Stimulated activated CD4-positive, alpha-beta T cell treated with anti-CD3 and anti-CD28 coated beads, TNF-alpha, amount 100 ng/mL, for 24 hours (primary cell): ENCODE data around the gene SERPINA1.
"Not testable (repeated sequence)": the region's sequence is repeated elsewhere in the genome, so short reads cannot be mapped to it uniquely, and the experiment has no call there.

ENCODE experiments used
- DNase-seq, 3 experiments: peaks; one replicate each; pipeline ENCODE4 v3.0.0-alpha.2; 2020; ENCODE audit warnings: low read depth in 3 of 3

Gene SERPINA1

DNA sequence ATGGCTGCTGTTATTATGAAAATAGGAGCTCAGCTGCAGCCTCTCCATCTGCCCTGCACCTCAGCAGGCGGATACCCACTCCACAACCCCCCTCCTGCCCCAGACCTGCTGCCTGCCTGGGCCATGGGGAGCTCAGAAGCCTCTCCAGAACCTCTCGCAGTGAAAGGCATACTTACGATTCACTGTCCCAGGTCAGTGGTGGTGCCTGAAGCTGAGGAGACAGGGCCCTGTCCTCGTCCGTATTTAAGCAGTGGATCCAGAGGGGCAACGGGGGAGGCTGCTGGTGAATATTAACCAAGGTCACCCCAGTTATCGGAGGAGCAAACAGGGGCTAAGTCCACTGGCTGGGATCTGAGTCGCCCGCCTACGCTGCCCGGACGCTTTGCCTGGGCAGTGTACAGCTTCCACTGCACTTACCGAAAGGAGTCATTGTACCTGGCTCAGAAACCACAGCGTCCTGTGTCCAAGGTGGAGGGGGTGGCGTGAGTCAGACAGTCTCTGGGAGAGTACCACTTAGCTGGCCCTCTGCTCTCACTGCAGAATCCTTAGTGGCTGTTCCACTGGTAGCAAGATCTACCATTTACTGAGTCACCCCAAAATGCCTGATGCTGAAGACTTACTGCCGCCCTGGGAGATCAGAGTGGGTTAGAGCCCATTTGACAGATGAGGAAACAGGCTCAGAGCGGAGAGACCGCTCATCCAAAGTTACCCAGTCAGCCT, at the start of gene SERPINA1:
Gene SERPINA1, minus strand, starts transcription at position 219 of the 720 bp plus-strand sequence. CDS start 5,365 bp downstream, outside the sequence.
- no peak for DNase-seq

DNA sequence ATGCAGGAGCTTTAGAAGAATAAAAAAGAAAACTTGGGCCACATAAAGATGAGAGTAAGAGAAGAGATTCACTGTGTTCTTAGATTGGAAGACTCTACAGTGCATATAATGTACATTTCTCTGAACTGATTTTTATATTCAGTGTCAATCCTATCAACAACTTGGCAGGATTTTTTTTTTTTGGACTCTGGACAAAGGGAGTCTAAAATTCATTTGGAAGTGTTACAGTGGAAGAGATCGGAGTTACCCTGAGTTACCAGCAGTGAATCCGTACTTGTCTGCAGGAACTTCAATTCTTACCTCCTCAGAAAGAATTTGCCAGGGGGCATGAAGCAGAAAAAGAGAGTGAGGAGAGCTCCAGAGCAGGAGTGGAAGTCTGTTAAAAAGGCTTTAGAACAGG, 40.2 kb upstream of the SERPINA1 start:
- DNase-seq, result no peak

DNA sequence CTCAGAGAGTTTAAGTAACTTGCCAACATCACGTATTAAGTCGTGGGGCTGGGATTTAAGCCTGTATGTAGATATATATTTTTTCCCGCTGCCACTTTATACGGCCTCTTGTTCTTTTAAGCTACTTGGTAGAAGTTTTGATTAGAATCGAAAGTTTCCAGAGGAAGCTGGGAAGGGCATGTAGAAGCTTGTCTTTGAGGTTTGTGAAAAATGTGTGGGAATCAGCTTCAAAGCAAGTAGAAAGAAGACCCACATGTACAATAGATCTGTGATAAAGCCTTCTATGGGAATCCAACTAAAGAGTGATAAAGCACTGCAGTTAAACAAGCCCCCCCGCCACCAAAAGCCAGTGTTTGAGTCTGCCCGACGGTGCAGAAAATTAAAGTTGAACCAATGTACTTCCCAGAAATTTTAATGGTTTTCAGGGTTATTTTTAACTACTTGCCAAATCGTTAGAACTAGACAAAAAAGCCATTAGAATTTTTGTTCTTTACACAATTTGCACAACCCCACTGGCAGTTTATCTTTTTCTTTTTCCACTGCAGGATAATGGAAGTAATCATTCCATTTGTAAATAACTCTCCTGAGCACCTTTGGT, 38.7 kb upstream of the SERPINA1 start:
- no peak for DNase-seq

DNA sequence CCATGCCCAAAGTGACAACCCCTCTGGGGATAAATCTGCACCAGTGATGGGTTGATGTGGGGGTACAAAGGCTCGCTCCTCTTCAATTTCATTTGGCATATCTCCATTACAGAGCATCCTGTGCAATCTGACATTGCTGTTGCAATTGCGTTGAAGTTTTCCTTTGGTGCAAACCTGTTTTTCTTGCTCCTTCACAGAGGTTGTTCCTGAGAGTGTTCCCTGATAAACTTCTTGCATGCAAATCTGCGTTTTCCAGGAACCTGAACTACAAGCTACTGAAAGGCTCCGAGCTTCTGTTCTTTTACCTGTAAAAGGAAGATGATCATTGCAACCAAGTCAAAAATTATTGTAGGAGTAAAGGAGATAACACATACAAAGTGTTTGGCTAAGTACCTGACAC, 38.1 kb upstream of the SERPINA1 start:
- DNase-seq, result no peak

DNA sequence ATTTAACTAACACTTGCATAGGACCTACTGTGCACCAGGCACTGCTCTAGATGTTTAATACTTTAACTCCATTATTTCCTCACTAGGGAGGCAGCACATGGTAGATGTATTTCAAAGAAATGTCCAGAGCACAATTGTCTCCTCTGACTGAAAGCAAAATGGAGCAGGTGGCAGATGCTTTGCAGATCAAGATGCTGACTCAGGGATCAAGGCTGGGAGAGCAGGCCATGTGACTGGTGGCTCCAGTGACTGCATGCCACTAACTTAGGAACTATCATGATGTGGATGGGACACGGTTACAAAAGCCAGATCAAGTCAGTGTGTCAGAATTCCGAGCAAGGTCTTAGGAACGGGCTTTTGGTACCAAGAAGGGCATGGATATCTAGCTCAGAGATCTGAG, 36.0 kb upstream of the SERPINA1 start:
- no peak for DNase-seq

DNA sequence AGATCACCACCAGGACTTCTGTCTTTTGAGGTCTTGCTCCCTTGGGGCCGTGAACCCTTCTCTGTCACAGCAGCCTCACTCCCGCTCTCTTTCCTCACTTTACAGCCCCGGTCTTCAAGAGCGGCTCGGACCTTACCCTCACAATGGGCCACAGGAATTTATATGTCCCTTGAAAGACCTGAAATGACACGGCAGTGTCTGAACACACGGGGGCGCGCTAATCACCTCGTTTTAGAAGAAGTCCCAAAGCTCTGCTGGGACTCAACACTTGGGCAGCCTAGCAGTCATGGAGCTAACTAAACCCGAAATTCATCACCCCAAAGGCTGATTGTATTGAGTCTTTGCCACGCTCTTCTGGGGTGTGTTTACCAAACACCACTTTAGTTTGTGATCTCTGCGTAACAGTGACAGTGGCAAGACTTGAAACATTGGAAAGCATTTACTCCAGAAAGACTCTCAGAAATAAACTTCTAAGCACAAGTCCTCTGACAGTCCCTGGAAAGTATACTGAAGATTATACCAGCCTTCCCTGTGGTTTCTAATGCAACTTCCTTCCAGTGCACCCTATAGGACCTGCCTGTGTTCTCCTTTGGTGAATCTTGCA, 35.2 kb upstream of the SERPINA1 start:
- peak in 2 of 3 experiments; percentile 16 to 63 for DNase-seq

DNA sequence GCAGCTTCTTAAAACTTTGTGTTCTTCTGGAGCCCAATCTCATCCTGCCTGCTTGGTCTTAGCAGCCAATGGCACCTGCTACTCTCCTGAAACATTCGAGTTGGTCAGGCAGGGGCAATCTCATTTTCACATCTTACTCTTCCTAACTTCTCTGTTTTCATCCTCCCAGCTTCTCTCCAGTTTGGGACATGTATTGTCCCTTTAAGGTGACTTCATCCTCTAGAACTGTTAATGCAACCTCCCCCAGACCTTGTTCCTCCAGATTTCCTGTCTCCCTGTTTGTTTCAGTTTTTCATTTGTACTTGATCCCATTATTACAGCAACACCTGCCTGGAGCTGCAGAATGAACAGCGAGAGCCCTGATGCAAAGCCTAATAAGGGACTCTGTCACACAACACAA, 32.9 kb upstream of the SERPINA1 start:
- no peak for DNase-seq

DNA sequence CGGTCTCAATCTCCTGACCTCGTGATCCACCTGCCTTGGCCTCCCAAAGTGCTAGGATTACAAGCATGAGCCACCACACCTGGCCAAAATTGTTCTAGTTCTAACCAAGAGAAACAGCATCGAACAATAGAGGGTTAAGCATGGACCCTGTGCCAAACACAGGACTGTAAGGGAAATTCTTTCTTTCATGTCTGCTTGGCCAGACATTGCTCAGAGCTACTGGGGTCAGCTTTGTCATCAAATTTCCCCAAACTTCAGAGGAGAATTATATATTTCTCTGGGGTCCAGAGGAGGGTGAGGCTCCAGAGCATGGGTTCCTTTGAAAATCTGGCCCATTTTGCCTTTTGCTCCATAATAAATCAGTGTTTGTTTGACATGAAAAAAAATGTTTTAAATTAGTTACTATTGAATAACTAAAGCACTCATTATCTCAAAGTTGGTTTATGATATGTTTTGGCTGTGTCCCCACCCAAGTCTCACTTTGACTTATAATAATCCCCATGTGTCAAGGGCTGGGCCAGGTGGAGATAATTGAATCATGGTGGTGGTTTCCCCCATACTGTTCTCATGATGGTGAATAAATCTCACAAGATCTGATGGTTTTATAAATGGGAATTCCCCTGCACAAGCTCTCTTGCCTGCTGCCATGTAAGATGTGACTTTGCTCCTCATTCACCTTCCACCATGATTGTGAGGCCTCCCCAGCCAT, 29.2 kb upstream of the SERPINA1 start:
- not testable (repeated sequence) for DNase-seq

DNA sequence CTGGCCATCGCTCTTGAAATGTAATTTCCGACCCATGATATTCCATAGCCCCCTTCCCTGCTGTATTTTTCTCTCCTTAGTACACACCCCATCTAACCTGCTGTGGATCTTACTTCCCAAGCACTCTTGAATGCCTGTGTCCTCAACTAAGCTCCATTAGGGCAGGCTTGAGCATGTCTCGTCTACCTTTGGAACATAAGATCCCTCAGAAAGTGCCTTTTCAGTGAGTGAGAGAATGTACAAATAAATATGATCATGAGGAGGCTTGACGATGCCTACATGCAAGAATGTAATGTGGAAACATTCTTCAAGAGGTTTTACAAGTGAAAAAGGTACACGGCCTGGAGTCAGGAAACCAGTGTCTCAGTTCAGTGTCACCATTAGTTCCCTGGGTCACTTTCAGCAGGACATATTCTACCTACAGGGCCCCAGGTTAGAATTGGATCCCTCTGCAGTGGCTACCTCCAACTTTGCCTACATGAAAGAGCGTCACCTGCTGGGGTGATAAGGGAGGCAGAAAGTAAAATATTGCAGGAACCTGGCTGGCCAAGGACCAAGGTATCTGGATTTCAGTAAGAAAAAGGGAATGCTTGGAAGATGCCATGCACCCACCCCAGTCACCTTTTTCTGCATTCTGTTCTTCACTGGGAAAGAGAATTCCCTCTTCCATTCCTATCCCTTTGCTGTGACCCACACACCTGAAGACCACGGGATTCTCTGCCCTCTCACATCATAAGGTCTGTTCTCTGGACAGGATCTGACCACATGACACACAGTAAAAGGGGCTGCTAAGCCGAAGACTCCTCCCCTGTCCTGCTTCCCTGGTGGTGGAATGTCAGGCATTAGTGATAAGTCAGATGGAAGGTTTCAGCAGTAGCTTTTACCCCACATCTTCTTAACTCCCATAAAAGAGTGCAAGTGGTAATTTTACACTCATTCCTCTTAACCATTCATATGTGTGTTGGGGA, 24.6 kb upstream of the SERPINA1 start:
- no peak for DNase-seq

DNA sequence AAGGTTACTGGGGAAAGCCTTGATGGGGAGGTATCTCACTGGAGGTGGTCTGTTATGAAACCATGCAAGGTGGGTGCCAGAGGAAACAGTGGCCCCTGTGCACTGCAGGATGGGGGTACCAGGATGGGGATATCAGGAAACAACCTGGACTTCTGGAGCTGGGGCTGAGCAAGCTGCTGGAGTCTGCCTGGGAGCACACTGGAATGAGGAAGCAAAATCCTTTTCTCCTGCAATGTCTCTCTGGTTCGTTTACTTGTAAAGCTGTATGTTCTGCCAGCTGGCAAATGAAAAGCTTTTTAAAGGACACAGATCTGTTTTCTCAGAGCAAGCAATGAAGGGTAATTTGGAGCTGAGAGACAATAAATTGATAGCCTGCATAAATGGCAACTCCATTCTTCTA, 23.2 kb upstream of the SERPINA1 start:
- no peak for DNase-seq

DNA sequence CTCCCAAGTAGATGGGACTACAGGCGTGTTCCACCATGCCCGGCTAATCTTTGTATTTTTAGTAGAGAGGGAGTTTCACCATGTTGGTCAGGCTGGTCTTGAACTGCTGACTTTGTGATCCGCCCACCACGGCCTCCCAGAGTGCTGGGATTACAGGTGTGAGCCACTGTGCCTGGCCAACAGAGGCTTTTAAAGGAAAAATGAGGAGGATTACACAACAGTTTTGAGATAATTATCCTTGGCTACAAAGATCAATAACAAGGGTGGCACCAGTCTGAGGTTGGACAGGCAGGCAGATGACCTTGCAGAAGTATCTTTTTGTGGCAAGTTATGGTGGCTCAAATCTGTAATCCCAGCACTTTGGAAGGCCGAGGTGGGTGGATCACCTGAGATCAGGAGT, 21.0 kb upstream of the SERPINA1 start:
- DNase-seq, result not testable (repeated sequence)

DNA sequence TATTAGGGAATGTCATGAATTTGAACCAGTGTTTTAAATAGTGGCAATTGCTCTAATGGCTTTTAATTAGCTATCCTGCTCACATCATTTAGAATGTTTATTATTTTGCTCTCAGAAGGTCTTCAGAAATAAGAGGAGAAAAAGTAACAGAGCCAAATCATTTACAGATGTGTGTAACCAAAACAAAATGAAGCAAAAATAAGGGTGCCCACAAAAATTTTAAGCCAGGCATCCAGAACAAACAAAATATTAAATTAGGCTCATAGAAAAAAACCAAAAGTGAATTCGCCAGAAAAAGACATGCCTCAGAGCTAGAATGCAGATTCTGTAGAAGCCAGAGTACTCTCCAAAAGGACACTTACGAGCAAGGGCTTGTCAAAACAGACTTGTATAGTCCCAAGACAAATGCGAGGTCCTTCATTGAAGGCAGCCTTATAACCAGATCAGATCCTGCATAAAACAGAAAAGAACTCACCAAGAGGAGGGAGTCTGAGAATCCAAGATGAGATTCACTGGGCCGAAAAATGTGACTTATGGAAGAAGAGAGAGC, 20.2 kb upstream of the SERPINA1 start:
- no peak for DNase-seq

DNA sequence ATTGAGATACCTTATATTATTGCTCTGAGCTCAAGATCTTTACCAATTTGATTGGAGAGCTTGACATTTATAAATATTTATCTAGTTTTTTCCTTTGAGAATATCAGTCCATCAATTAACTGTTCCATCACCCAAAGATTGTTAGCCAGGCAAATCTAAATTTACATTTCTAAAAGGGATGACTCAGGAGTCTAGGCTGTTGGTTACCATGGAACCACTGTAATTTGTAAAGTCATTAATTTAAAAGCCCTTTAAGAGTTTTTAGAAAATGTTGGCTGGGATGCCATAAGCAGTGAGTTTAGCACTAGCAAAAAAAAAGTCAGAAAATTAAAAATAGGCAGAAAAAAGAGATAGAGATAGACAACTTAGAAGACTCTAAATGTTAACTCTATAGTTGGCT, 19.5 kb upstream of the SERPINA1 start:
- no peak for DNase-seq

DNA sequence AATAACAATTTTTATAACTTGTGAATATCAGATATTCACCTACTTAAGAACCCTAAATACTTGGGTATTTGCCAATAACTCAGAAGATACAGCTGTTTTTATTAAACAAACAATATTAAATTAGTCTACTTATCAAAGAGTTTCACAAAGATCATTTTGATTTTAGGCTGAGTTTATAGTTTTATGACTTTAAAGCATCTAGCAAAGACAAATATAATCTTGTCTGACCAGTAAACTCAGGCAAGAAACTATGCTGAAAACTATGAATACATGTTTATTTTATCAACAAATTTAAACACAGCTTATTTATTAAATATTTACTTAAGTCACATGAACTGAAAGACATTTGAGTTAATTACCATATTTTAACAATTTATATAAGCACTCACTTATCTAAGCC, 18.5 kb upstream of the SERPINA1 start:
- DNase-seq, result no peak

DNA sequence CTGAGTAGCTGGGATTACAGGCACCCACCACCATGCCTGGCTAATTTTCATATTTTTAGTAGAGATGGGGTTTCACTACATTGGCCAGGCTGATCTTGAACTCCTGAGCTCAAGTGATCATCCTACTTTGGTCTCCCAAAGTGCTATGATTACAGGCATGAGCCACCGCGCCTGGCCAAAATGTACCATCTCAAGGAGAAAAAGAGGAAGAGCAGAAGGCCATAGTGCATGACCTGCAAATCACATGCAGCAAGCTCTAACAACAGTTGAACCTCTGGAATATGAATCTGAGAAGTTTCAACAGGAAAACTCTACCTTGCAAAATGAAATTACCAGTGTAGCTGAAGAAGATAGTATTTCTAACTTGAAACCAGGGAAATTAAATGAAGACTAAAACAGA, 17.1 kb upstream of the SERPINA1 start:
- DNase-seq, result no peak

DNA sequence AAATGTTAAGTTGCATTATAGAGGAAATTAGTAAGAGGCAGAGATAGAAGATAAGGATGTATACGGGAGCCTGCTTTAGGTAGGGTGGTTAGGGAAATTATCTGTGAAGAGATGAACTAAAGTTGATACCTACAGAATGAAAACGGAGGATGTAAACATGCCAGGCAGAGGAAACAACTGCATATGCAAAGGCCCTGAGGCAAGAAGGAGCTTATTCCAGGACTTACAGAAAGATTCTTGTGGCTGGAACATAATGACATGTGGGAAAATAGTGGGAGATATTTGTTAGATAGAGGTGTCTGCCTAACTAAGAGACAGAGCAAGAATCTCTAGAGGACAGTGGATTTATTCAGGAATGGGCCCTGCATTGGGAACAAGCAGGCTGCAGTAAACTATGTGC, 16.2 kb upstream of the SERPINA1 start:
- no peak for DNase-seq

DNA sequence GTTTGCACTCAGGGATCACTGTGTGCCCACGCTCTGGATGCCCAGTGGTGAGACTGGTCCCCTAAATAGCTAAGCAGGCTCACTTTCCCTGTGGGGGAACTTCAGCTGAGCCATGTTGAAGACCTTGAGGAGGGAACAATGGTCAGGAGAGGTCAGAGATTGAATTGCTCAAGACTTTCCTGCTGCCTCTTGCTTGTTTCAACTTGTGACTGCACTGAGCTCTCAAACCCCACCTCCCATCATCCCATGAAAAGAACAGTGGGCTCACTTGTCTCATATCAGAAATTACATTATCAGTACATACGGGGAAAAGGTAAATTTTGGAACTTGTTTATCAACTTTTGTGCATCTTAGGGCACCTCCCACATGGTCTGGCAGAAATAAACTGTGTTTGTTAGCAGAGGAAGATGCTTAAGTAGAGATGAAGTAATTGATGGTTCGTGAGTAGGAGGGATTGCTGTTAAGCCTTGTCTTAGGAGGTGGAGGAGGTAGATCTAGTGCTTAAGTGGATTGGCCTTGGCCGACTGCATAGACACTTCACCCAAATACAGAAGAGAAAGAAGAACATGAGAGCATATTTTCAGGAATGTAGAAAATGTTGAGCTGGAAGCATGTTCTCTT, 15.0 kb upstream of the SERPINA1 start:
- no peak for DNase-seq

DNA sequence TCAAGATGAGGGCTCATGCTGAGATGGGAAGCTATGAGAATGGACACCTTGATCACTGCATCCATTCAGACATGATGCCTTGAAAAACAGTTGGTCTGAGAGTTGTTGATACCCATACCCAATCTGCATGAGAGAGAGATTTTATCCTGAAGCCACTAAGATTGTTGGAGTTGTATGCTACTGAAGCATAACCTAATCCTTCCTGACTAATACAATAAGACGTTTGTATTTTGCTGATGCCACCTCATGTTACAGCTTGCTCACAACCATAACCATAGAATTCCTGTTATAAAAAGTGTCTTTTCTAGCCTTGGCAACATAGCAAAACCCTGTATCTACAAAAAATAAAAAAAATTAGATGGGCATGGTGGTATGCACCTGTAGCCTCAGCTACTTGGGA, 12.7 kb upstream of the SERPINA1 start:
- DNase-seq, result no peak

DNA sequence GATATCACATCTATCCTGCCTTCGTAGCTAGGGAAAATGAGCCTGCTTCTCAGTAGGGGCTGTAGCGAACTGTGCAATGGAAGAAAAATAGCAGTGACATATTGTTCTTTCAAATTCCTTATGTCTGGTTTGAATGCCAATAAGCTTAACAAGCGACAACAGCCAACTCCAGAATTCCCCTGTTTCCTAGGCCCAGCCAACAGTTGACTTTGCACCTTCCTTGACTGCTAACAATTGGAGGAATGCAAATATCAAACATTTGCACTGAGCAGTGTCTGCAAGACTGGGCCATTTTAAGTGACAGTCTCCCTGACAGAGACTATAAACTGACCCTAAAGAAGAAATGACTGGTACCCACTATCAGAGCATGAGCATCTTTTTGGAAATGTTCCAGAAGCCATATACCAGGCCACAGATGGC, 12.0 kb upstream of the SERPINA1 start:
- no peak for DNase-seq

DNA sequence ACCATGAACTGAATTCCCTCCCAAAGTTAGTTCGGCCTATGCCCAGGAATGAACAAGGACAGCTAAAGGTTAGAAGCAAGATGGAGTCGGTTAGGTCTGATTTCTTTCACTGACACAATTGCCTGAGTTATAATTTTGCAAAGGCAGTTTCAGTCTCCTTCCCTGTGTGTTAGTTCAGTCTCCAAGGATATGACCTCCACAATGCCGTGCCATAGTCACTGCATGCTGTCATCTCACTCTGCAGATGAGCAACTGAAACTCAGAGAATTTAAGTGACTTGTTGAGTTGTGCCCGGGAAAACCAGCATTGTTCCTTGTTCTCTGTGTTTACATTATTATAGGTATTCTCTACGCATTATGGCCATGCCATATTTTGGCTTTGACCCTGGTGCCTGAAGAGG, 10.1 kb upstream of the SERPINA1 start:
- no peak for DNase-seq

DNA sequence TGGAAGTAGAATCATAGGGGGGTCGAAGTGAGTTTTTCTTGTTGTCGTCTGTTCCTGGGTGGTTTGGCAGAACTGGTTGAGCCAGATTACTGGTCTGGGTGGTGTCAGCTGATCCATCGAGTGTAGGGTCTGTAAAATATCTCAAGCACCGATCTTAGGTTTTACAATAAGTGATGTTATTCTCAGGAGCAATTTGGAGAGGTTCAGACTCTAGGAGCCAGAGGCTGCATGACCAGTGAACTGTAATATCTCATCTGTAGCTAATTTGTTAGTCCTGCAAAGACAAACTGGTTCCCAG, 9.7 kb upstream of the SERPINA1 start:
- DNase-seq, result no peak
